Heart right ventricle (tissue), 16 donors: Measurements from ENCODE around the gene FXYD3. TPM values are rescaled to one million over a fixed set of nuclear protein-coding genes. Genes with fewer than 3 reads are reported as not detected.

Source experiments
- ATAC-seq, 8 donors: fragments of 200-7000 bp; cut with Tn5 transposase; one replicate each; pipeline ENCODE4 v1.9.1; 2020; ENCODE audit warnings: mild to moderate bottlenecking in 8 of 8, moderate library complexity in 8 of 8, moderate number of reproducible peaks in 1 of 8
- DNase-seq, 2 donors: peaks; one replicate each; pipeline ENCODE4 v3.0.0-alpha.2; 2020
- H3K27ac ChIP-seq, 10 donors: fragments of 200-600 bp; sonication (generic) in 2 of 10; one replicate each; pipeline versions ENCODE4 v1.5.0 to v1.8.0; 2020 to 2022; ENCODE audit warnings: mild to moderate bottlenecking in 3 of 10
- H3K27me3 ChIP-seq, 7 donors: fragments of 200-600 bp; one replicate each; pipeline ENCODE4 v1.8.0; 2021 to 2022; ENCODE audit warnings: mild to moderate bottlenecking in 2 of 7
- H3K36me3 ChIP-seq, 9 donors: fragments of 200-600 bp; sonication (generic) in 1 of 9; one replicate each; pipeline versions ENCODE4 v1.5.0 to v1.8.0; 2020 to 2022; ENCODE audit warnings: mild to moderate bottlenecking in 2 of 9
- H3K4me1 ChIP-seq, 9 donors: fragments of 200-600 bp; sonication (generic) in 1 of 9; one replicate each; pipeline versions ENCODE4 v1.5.0 to v1.8.0; 2020 to 2022; ENCODE audit warnings: mild to moderate bottlenecking in 4 of 9
- H3K4me3 ChIP-seq, 10 donors: fragments of 200-600 bp; sonication (generic) in 2 of 10; one replicate each; pipeline versions ENCODE4 v1.5.0 to v1.8.0; 2020 to 2022; ENCODE audit warnings: mild to moderate bottlenecking in 7 of 10, moderate library complexity in 2 of 10
- H3K9me3 ChIP-seq, 11 donors: fragments of 200-600 bp in 10 of 11; sonication (generic) in 2 of 11; one replicate each; pipeline versions ENCODE4 v1.5.0 to v1.8.0; 2013 to 2022; ENCODE audit warnings: mild to moderate bottlenecking in 2 of 11, control low read depth in 1 of 11, moderate library complexity in 1 of 11
- CTCF ChIP-seq, 9 donors: fragments of 200-600 bp; sonication (generic) in 2 of 9; IDR thresholded peaks; one replicate each; pipeline versions ENCODE4 v1.5.0 to v1.8.0; 2021 to 2022; ENCODE audit warnings: antibody characterized with exemption in 9 of 9, mild to moderate bottlenecking in 5 of 9, moderate library complexity in 1 of 9
- WGBS, 2 donors: extraction: QIAGEN DNeasy Blood & Tissue Kit; methylation state at CpG; one replicate each; pipeline ENCODE4 v1.1.7; 2013; ENCODE audit warnings: inconsistent platforms in 1 of 2; 5-methylcytosine and 5-hydroxymethylcytosine counted together
- intact Hi-C, 10 donors: fragments of 100-400 bp; cut with DNase I; formaldehyde crosslinking; loops; one replicate each; pipeline versions ENCODE4 v1.11.1 to v1.14.2; 2022
- polyA plus RNA-seq, 2 donors: library from polyadenylated mRNA; stranded (reverse); fragments of 200-250 nt; gene quantifications; one replicate each; pipeline ENCODE4 v1.2.3, GENCODE V29; 2013
- total RNA-seq, 10 donors: library from RNA; stranded (reverse); fragmentation: NEBNext Ultra II Directional in 3 of 10; extraction: Animal tissue kit (Norgen Biotek cat#: 25700) in 3 of 10; gene quantifications; one replicate each; pipeline versions ENCODE4 v1.2.1 to v1.2.4, GENCODE V29; 2021 to 2023
- donor health status: Arrhythmogenic right ventricular cardiomyopathy.
- donor health status: ischemic (EF 13 %, LVEDD 7.1; RV severe dilation, severe dysfunction).
- donor health status: healthy with polysubstance abuse.
- donor health status: DM: no; HTN: yes; CAD: no.
- donor health status: DM: no; HTN: no; CAD: no.
- donor health status: ischemic (EF 25% LVEDD 6.9; RV normal size, moderate dysfunction).
- donor health status: ischemic (EF 25% LVEDD 5.7; RV mildly dilated, moderate dysfunction).
- donor health status: healthy.
- donor health status: DM: yes; HTN: yes; CAD: no.
- donor health status: Ischemic cardiomyopathy.
- donor health status: ischemic (EF 35%, LVEDD 5.7; RV mildly dilated, moderate dysfunction).
- donor health status: nonischemic (EF 11% LVEDD 7.7; RV severe dilation, severe dysfunction).
- donor health status: DM: yes; HTN: yes; CAD: no.
- donor health status: PGD.
- donor health status: ischemic (EF 29% LVEDD 5.4; RV normal size, mild dysfunction).
- donor health status: nonischemic (EF 23%, LVEDD 6.1; RV moderate dilation, normal function).

Gene FXYD3
- total and polyA plus RNA-seq, 12 donors, result 0.51 to 2.7 (median 0.78) TPM; not detected in 3

- no peaks in the 10 kb centered on the region for H3K9me3 ChIP-seq
- peaks cover 0 to 3% (median 0%) of the 10 kb centered on the region in 7 donors for H3K27me3 ChIP-seq
- H3K27ac ChIP-seq, result no peak overlapping the region
- H3K4me3 ChIP-seq, result no peak overlapping the region
- intact Hi-C loops, result no loop called here
- DNase-seq (no peak), ATAC-seq (no peak)
- 95 to 99% methylated on average over 6 of the region's 6 CpGs for WGBS, 2 donors
- peaks cover 0 to 4% (median 0%) of the 10 kb centered on the region in 9 donors for H3K4me1 ChIP-seq
- H3K36me3 ChIP-seq, result no peaks in the 10 kb centered on the region
- no peak for TF ChIP-seq CTCF (IDR thresholded peaks at IDR 0.05)
Measured at GRCh38 chr19:35105047-35105410, 10.6 kb upstream of the FXYD3 start.

DNA sequence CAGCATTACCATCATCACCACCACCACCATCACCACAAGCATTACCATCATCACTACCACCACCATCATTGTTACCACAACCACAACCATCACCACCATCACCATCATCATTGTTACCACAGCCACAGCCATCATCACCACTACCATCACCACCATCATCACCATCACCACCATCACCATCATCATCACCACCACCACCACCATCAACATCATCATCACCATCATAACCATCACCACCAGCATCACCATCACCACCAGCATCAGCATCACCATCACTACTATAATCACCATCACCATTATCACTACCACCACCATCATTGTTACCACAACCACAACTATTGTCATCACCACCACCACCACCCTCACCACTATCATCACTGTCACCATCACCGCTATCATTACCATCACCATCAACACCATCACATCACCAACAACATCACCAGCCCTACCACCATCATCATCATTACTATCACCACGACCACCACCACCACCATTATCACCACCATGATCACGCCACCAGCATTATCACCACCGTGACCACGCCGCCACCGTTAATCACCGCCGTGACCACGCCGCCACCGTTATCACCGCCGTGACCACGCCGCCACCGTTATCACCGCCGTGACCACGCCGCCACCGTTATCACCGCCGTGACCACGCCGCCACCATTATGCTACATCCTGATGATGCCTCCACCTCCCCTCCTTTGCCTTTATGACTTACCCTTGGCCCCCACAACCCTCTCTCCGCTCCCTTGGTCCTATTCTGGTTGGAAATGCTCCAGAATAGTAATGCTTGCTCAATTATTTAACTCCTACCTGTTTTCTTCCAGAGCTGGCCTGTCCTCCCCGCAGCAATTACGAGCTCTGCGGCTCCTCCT is 10.0 kb upstream of the FXYD3 start:
- peaks cover 0 to 4% (median 0%) of the 10 kb centered on the region in 9 donors for H3K4me1 ChIP-seq
- H3K9me3 ChIP-seq, result no peaks in the 10 kb centered on the region
- ATAC-seq (no peak), DNase-seq (no peak)
- no peaks in the 10 kb centered on the region for H3K36me3 ChIP-seq
- no peak overlapping the region for H3K27ac ChIP-seq
- no peak overlapping the region for H3K4me3 ChIP-seq
- H3K27me3 ChIP-seq, result peaks cover 0 to 3% (median 0%) of the 10 kb centered on the region in 7 donors
- intact Hi-C loops, result no loop called here
- no peak for TF ChIP-seq CTCF (IDR thresholded peaks at IDR 0.05)
- WGBS, 2 donors, result 83 to 88% methylated on average over 30 of the region's 30 CpGs

DNA sequence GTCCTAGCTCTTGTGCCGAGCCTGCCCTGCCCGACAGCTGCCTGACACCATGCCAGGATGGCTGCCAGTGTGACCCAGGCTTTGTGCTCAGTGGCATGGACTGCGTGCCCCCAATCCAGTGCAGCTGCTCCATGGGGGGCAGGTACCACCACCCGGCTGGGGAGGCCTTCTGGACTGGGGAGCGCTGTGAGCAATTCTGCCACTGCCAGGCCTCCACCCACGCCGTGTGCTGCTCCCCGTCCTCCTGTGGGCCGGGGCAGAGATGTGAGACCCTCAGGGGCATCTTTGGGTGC is 9.4 kb upstream of the FXYD3 start:
- ATAC-seq, result no peak
- WGBS, 2 donors, result 89 to 91% methylated on average over 9 of the region's 9 CpGs
- Histone ChIP-seq H3K9me3 (no peaks in the 10 kb centered on the region), H3K4me3 (no peak overlapping the region), H3K27me3 (peaks cover 0 to 3% (median 0%) of the 10 kb centered on the region in 7 donors), H3K36me3 (no peaks in the 10 kb centered on the region), H3K4me1 (peaks cover 0 to 4% (median 0%) of the 10 kb centered on the region in 9 donors), H3K27ac (no peak overlapping the region)
- DNase-seq, result no peak
- intact Hi-C loops, result no loop called here
- TF ChIP-seq CTCF (IDR thresholded peaks at IDR 0.05), result no peak

DNA sequence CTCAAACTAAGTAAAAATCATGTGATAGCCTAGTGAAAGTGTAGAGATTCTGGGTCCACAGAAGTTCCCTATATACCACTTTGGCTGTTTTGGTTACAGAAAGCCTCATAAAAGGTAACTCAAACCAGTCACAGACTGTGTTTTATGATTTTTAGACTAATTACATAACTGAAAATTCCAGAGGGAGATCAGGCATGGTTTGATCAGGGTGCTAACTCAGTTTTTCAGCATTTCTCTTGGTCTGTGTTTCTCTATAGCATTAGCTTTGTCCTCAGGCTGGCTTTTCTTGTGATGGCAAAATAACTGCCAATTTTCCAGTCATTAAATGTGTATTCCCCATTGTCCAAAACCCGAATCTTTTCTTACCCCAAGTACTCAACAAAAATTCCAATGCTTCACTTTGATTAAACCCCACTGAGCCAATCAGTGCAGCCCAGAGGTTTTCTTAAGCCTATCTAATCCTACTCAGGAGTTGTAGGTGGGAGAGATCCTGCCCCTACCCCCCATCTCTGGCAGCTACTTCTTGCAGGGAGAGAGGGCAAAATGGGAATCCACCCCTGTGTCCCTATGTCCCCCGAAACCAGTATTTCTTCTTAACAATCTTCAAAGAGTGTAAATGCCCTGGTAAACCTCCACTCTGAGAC is 8.6 kb upstream of the FXYD3 start:
- Histone ChIP-seq H3K27ac (no peak overlapping the region), H3K9me3 (no peaks in the 10 kb centered on the region), H3K4me1 (peaks cover 0 to 4% (median 0%) of the 10 kb centered on the region in 9 donors), H3K36me3 (no peaks in the 10 kb centered on the region), H3K4me3 (no peak overlapping the region), H3K27me3 (peaks cover 0 to 3% (median 0%) of the 10 kb centered on the region in 7 donors)
- TF ChIP-seq CTCF (IDR thresholded peaks at IDR 0.05), result no peak
- WGBS, 2 donors, result 48% methylated on average over 2 of the region's 2 CpGs
- intact Hi-C loops, result no loop called here
- no peak for DNase-seq
- ATAC-seq, result no peak
